CD14-positive monocyte (primary cell): ENCODE measurements around the gene TCIRG1. TPM values are rescaled to one million over a fixed set of nuclear protein-coding genes. Genes with fewer than 3 reads are reported as not detected.

Experiments
- DNase-seq, 3 donors: peaks; one replicate each; pipeline ENCODE4 v3.0.0-alpha.2; 2011 to 2022
- H2AFZ ChIP-seq: 2 replicates; pipeline ENCODE4 v1.6.0; 2012; ENCODE audit warnings: mild to moderate bottlenecking, low read depth, low read length, inconsistent platforms; ENCODE audit not compliant: insufficient read depth, poor library complexity, severe bottlenecking
- H3K27ac ChIP-seq, 2 donors: 1 replicate in 1 of 2; 2 replicates in 1 of 2; pipeline ENCODE4 v1.5.1; 2012 to 2013; ENCODE audit warnings: low read length in 2 of 2, control low read depth in 1 of 2, inconsistent platforms in 1 of 2, low read depth in 1 of 2, mild to moderate bottlenecking in 1 of 2
- H3K27me3 ChIP-seq, 2 donors: one replicate each; pipeline versions ENCODE4 v1.6.0 to v1.6.1; 2011 to 2013; ENCODE audit warnings: low read length in 2 of 2; ENCODE audit not compliant: control insufficient read depth in 2 of 2, insufficient read depth in 2 of 2
- H3K36me3 ChIP-seq, 2 donors: replicated peaks in 1 of 2; 1 replicate in 1 of 2; 2 replicates in 1 of 2; pipeline versions ENCODE4 v1.5.1 to v1.6.1; 2012 to 2013; ENCODE audit warnings: low read length in 2 of 2, control low read depth in 1 of 2, inconsistent platforms in 1 of 2, mild to moderate bottlenecking in 1 of 2; ENCODE audit not compliant: insufficient read depth in 2 of 2, control insufficient read depth in 1 of 2
- H3K4me1 ChIP-seq, 2 donors: 1 replicate in 1 of 2; 2 replicates in 1 of 2; pipeline versions ENCODE4 v1.5.1 to v1.6.1; 2012 to 2013; ENCODE audit warnings: low read length in 2 of 2, control low read depth in 1 of 2, inconsistent platforms in 1 of 2, mild to moderate bottlenecking in 1 of 2, moderate library complexity in 1 of 2; ENCODE audit not compliant: insufficient read depth in 2 of 2, control insufficient read depth in 1 of 2
- H3K4me2 ChIP-seq: replicated peaks from 2 replicates; pipeline ENCODE3; 2012; ENCODE audit warnings: low read length, moderate library complexity, mild to moderate bottlenecking; ENCODE audit not compliant: poor library complexity, severe bottlenecking; ENCODE audit errors: extremely low read depth
- H3K4me3 ChIP-seq, 3 experiments: fragments of 200-600 bp in 1 of 3; sonication (generic) in 1 of 3; replicated peaks in 1 of 3; 1 replicate in 2 of 3; 2 replicates in 1 of 3; pipeline ENCODE4 v1.5.1; 2011 to 2013; ENCODE audit warnings: low read length in 3 of 3, mild to moderate bottlenecking in 3 of 3, control low read depth in 2 of 3, low read depth in 2 of 3, inconsistent platforms in 1 of 3, moderate library complexity in 1 of 3
- H3K79me2 ChIP-seq: 2 replicates; pipeline ENCODE4 v1.6.0; 2012; ENCODE audit warnings: mild to moderate bottlenecking, control low read depth, inconsistent platforms, low read length, moderate library complexity; ENCODE audit not compliant: insufficient read depth
- H3K9ac ChIP-seq: 2 replicates; pipeline ENCODE4 v1.6.0; 2017; ENCODE audit warnings: low read length, mild to moderate bottlenecking; ENCODE audit not compliant: insufficient read depth, poor library complexity, severe bottlenecking
- H3K9me3 ChIP-seq, 2 donors: replicated peaks in 1 of 2; 1 replicate in 1 of 2; 2 replicates in 1 of 2; pipeline versions ENCODE4 v1.5.1 to v1.6.1; 2012 to 2013; ENCODE audit warnings: low read length in 2 of 2, control low read depth in 1 of 2; ENCODE audit not compliant: control insufficient read depth in 1 of 2, insufficient read depth in 1 of 2
- H4K20me1 ChIP-seq: 2 replicates; pipeline ENCODE4 v1.6.0; 2012; ENCODE audit warnings: mild to moderate bottlenecking, low read length, control low read depth, moderate library complexity; ENCODE audit not compliant: insufficient read depth
- H3K27ac Mint-ChIP-seq, 7 donors: one replicate each; pipeline ENCODE4 v1.8.0; 2020; ENCODE audit warnings: mild to moderate bottlenecking in 7 of 7, mixed read lengths in 7 of 7, moderate library complexity in 6 of 7, inconsistent platforms in 2 of 7
- H3K27me3 Mint-ChIP-seq, 3 donors: one replicate each; pipeline ENCODE4 v1.8.0; 2021 to 2022; ENCODE audit warnings: low read depth in 3 of 3, mild to moderate bottlenecking in 3 of 3, mixed read lengths in 3 of 3, moderate library complexity in 3 of 3, inconsistent platforms in 1 of 3
- H3K36me3 Mint-ChIP-seq, 2 donors: one replicate each; pipeline ENCODE4 v1.8.0; 2020; ENCODE audit warnings: mixed read lengths in 2 of 2, inconsistent platforms in 1 of 2, mild to moderate bottlenecking in 1 of 2
- H3K4me1 Mint-ChIP-seq: one replicate; pipeline ENCODE4 v1.8.0; 2020; ENCODE audit warnings: mild to moderate bottlenecking, mixed read lengths
- H3K4me3 Mint-ChIP-seq, 2 donors: one replicate each; pipeline ENCODE4 v1.8.0; 2020; ENCODE audit warnings: mild to moderate bottlenecking in 2 of 2, mixed read lengths in 2 of 2, moderate library complexity in 1 of 2
- H3K9me3 Mint-ChIP-seq, 7 donors: one replicate each; pipeline ENCODE4 v1.8.0; 2020 to 2022; ENCODE audit warnings: mixed read lengths in 7 of 7, mild to moderate bottlenecking in 6 of 7, moderate library complexity in 6 of 7, inconsistent platforms in 2 of 7
- WGBS: methylation state at CpG from one replicate; pipeline ENCODE4 v1.1.5; 2013; ENCODE audit warnings: missing lambda C conversion rate; ENCODE audit not compliant: insufficient coverage; 5-methylcytosine and 5-hydroxymethylcytosine counted together
- intact Hi-C, 2 donors: fragments of 100-400 bp; cut with micrococcal nuclease; formaldehyde crosslinking; loops; one replicate each; pipeline versions ENCODE4 v1.15.0 to v1.15.1; 2023
- polyA plus RNA-seq, 3 donors: library from polyadenylated mRNA; depleted of rRNA in 1 of 3; unstranded in 2 of 3; stranded (reverse) in 1 of 3; fragments of 300-500 nt in 2 of 3; fragments of >200 nt in 1 of 3; fragmentation: Illumina TruSeq in 2 of 3; gene quantifications; 1 replicate in 2 of 3; 2 replicates in 1 of 3; pipeline ENCODE4 v1.2.3, GENCODE V29; 2012 to 2021
- TF ChIP-seq, protein P1 (sequence below): fragments of 200-600 bp; IDR thresholded peaks from one replicate; pipeline ENCODE4 v1.8.0; 2022; ENCODE audit warnings: antibody characterized with exemption, mild to moderate bottlenecking

TCIRG1 gene
- polyA plus RNA-seq, 3 donors = 197 to 1,286 (median 225) TPM

DNA sequence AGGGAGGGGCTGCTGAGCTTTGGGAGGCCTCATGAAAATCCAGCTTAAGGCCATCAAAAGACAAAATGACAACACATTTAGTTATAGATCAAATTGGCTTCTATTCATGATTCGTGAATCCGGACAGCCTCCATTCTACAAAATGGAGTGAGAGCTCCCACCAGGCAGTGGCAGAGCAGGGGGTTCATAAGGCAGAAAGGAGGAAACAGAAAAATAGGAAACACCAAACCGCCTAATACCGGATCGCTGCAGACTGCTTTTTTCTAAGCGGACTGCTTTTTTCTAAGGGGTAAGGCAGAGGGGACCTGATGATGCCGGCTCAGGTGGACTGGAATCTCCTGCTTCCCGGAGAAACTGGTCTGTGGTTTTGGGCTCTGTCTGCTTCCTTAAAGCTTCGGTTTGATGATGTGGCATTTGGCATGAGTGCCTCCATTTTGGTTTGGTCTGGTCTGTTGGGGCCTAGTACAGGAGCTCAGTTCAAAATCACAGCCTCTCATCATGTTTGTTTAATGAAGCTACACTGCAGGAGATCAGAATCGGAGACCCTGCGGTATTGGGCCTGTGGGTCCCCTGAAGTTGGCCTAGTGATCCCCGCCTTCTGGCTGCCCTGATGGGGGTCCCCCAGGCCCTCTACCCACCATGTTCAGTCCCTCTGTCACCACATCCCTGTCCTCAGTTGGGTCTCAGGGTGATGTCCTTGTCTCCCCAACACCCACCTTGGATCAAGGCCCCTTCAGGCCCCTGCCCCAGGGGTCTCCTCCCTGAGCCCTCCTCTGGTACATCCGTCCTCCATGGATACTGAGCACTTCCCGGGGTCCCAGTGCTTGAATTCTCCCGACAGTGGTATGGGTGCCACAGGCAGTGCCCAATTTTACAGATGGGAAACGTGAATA, 27.5 kb upstream of the TCIRG1 start:
- Histone ChIP-seq H3K79me2 (peaks cover 59% of the 10 kb centered on the region), H3K27me3 (no peaks in the 10 kb centered on the region), H3K4me3 (peak overlapping the region; percentile 52 to 89 (median 60)), H3K4me2 (peak overlapping the region; percentile 94), H3K9ac (peak overlapping the region; percentile 75), H3K9me3 (no peaks in the 10 kb centered on the region), H3K36me3 (peaks cover 3 to 25% of the 10 kb centered on the region in 2 donors), H3K4me1 (peaks cover 71 to 79% of the 10 kb centered on the region in 2 donors), H2AFZ (peak overlapping the region; percentile 79), H3K27ac (peak overlapping the region; percentile 90 to 94), H4K20me1 (peaks cover 45% of the 10 kb centered on the region)
- DNase-seq = peak in 2 of 3 donors; percentile 36 to 49
- H3K36me3 Mint-ChIP-seq = peaks cover 19 to 29% of the 10 kb centered on the region in 2 donors
- intact Hi-C loops = loop anchor here in 1 of 2 donors (2.0 to 5.0 kb wide), 3 partner anchors 26 to 196 kb away; partner anchors contain the start of gene CHKA
- no peaks in the 10 kb centered on the region for H3K9me3 Mint-ChIP-seq
- peak overlapping the region; percentile 83 to 92 for H3K4me3 Mint-ChIP-seq
- H3K27me3 Mint-ChIP-seq = peaks cover 0 to 1% (median 0%) of the 10 kb centered on the region in 3 donors
- WGBS = 55% methylated on average over 12 of the region's 16 CpGs
- peaks cover 69% of the 10 kb centered on the region for H3K4me1 Mint-ChIP-seq
- TF ChIP-seq, protein P1, sequence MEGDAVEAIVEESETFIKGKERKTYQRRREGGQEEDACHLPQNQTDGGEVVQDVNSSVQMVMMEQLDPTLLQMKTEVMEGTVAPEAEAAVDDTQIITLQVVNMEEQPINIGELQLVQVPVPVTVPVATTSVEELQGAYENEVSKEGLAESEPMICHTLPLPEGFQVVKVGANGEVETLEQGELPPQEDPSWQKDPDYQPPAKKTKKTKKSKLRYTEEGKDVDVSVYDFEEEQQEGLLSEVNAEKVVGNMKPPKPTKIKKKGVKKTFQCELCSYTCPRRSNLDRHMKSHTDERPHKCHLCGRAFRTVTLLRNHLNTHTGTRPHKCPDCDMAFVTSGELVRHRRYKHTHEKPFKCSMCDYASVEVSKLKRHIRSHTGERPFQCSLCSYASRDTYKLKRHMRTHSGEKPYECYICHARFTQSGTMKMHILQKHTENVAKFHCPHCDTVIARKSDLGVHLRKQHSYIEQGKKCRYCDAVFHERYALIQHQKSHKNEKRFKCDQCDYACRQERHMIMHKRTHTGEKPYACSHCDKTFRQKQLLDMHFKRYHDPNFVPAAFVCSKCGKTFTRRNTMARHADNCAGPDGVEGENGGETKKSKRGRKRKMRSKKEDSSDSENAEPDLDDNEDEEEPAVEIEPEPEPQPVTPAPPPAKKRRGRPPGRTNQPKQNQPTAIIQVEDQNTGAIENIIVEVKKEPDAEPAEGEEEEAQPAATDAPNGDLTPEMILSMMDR = no peak
- H3K27ac Mint-ChIP-seq = peak overlapping the region; percentile 91 to 97 (median 95)

DNA sequence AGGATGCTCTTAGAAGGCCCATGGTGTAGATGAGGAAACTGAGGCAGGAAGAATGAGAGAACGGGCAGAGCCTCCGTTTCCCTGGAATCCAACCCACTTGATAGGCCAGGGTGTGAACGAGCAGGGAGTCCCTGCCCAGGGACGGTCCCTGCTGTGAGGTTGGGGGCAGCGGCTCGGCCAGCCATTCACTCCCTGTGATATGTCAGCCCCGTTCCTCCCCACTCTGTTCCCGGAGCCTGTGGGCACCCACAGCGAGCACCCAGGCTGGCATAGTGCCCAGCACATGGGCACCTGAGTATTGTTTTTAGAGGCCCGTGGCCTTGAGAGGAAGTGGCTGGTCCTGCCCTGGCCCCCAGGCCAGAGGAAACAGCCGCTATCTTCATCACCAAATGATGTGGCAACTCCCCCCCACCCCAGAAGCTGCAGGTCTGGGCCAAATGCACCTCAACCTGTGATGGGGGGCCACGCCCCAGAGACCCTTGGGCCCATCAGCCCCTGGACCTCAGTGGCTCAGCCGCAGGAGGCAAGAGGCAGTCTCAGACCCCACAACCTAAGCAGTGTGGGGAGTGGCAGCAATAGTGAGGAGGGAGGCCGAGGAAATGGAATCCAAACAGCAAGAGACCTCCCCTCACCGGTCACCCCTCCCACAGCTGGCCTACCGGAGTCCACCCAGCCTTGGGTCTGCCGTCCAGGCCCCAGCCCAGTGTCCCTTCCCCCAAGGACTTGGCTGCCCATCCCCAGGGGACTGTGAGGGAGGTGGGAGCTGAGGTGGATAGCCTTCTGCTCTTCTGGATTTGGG, 26.6 kb upstream of the TCIRG1 start:
- Histone ChIP-seq H3K9me3 (no peaks in the 10 kb centered on the region), H2AFZ (no peak overlapping the region), H3K27me3 (no peaks in the 10 kb centered on the region), H3K4me3 (peak overlapping the region in 1 of 3 experiments; percentile 89), H3K4me2 (peak overlapping the region; percentile 94), H3K9ac (peak overlapping the region; percentile 75), H3K36me3 (peaks cover 6 to 26% of the 10 kb centered on the region in 2 donors), H4K20me1 (peaks cover 54% of the 10 kb centered on the region), H3K27ac (peak overlapping the region; percentile 90 to 94), H3K4me1 (peaks cover 69 to 76% of the 10 kb centered on the region in 2 donors), H3K79me2 (peaks cover 59% of the 10 kb centered on the region)
- peaks cover 0 to 1% (median 0%) of the 10 kb centered on the region in 3 donors for H3K27me3 Mint-ChIP-seq
- H3K9me3 Mint-ChIP-seq = no peaks in the 10 kb centered on the region
- 40% methylated on average over 6 of the region's 17 CpGs for WGBS
- H3K36me3 Mint-ChIP-seq = peaks cover 18 to 36% of the 10 kb centered on the region in 2 donors
- H3K4me3 Mint-ChIP-seq = peak overlapping the region; percentile 83 to 92
- intact Hi-C loops = loop anchor here in 1 of 2 donors (5.0 kb wide), 2 partner anchors 110 to 195 kb away; partner anchors contain the start of gene CHKA
- peak overlapping the region; percentile 25 to 97 (median 92) for H3K27ac Mint-ChIP-seq
- peak in 1 of 3 donors; percentile 17 for DNase-seq
- peaks cover 68% of the 10 kb centered on the region for H3K4me1 Mint-ChIP-seq
- TF ChIP-seq, protein P1 = no peak
